ENCODE data around the gene EPB41L1.
"Not testable (repeated sequence)": the region's sequence is repeated elsewhere in the genome, so short reads cannot be mapped to it uniquely, and the experiment has no call there.

EPB41L1 gene

DNA sequence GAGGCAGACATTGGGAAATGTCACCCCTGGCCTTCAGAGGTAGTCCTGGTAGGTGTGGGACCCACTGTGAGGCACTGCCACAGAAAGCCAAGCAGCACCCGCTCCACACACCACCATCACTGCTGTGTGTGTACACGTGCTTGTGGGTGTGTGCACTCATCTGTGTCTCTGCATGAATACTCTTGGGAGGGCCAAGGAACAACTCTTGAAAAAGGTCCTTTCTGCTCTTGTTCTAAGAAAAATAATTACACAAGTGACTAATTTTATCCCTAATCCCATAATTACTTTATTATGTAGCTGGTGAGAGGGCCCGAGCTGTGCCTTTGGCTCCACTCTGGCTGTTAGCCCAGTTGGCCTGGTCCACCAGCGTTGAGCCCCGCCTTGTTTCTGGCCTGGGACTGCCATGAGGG lies 21.7 kb upstream of the EPB41L1 start:
- Histone ChIP-seq H3K27me3 (ENCODE audit: insufficient read depth, low read length) (no peaks in the 10 kb centered on the region), H3K9me3 (ENCODE audit: low read length) (no peaks in the 10 kb centered on the region), H3K36me3 (ENCODE audit: insufficient read depth, low read length) (peaks cover 19% of the 10 kb centered on the region), H3K4me3 (ENCODE audit: low read length) (no peak overlapping the region), H2AFZ (ENCODE audit: low read depth, low read length) (no peak overlapping the region), H3K4me1 (ENCODE audit: insufficient read depth, low read length) (peaks cover 6% of the 10 kb centered on the region)

DNA sequence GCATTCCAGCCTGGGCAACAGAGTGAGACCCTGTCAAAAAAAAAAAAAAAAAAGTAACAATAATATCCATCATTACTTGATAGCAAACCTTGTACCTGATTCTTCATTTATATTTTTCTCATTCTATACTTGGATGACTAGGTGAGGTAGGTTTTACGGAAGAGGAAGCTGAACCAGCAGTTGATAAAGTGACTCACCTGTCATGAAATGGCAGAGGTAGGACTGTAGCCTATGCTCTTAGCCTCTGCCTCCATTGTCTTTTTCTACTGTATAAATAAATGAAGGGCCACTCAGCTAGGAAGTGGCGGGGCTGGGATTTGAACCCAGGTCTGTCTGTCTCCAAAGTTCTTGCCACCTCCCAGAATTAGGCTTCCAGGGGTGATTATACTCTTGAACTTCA lies 20.7 kb upstream of the EPB41L1 start:
- Histone ChIP-seq H3K9me3 (ENCODE audit: low read length) (no peaks in the 10 kb centered on the region), H2AFZ (ENCODE audit: low read depth, low read length) (no peak overlapping the region), H3K4me1 (ENCODE audit: insufficient read depth, low read length) (peaks cover 2% of the 10 kb centered on the region)

DNA sequence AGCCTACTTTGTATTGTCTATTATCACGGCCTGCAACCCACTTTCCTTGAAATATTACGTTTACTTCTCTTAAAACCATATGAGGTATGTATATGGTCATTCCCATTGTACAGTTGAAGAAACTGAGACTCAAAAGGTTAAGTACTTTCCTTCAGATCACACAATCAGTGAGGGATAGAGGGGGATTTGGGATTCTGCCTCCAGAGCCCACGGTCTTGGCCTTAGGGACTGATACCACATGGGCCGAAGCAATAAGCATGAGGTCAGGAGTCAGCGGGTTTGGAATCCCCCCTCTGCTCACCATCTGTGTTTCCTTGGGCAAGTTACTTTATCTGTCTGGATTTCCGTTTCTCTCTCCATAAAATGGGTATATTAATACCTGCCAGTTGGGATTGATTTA lies 19.4 kb upstream of the EPB41L1 start:
- H3K4me3 ChIP-seq (ENCODE audit: low read length), result no peak overlapping the region

More for the DNA sequence above, 20.7 kb upstream of the EPB41L1 start:
- Histone ChIP-seq H3K36me3 (ENCODE audit: insufficient read depth, low read length) (peaks cover 19% of the 10 kb centered on the region), H3K4me3 (ENCODE audit: low read length) (no peak overlapping the region), H3K27me3 (ENCODE audit: insufficient read depth, low read length) (no peaks in the 10 kb centered on the region)

DNA sequence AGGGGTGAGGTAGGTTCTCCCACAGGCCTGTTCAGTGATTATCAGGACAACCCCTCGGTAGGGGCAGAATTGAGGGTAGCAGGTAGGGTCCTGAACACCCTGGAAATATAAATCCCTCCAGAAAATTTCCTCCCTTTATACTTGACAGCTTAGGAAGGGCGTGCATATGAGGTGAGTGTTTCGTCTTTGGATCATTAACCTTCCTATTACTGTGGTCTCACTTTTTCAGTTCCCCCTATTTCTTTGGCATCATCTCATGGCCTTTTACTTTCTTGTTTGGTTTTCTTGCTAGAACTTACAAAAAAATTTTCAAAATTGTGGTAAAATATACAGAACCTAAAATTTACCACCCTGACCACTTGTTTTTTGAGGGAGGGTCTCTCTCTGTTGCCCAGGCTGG lies 18.7 kb upstream of the EPB41L1 start:
- Histone ChIP-seq H3K36me3 (ENCODE audit: insufficient read depth, low read length) (peaks cover 12% of the 10 kb centered on the region), H3K4me3 (ENCODE audit: low read length) (no peak overlapping the region), H3K4me1 (ENCODE audit: insufficient read depth, low read length) (peaks cover 6% of the 10 kb centered on the region), H3K9me3 (ENCODE audit: low read length) (no peaks in the 10 kb centered on the region), H3K27me3 (ENCODE audit: insufficient read depth, low read length) (no peaks in the 10 kb centered on the region), H2AFZ (ENCODE audit: low read depth, low read length) (no peak overlapping the region)

More for the DNA sequence above, 19.4 kb upstream of the EPB41L1 start:
- Histone ChIP-seq H3K4me1 (ENCODE audit: insufficient read depth, low read length) (peaks cover 6% of the 10 kb centered on the region), H3K27me3 (ENCODE audit: insufficient read depth, low read length) (no peaks in the 10 kb centered on the region), H3K9me3 (ENCODE audit: low read length) (no peaks in the 10 kb centered on the region), H3K36me3 (ENCODE audit: insufficient read depth, low read length) (peaks cover 15% of the 10 kb centered on the region), H2AFZ (ENCODE audit: low read depth, low read length) (no peak overlapping the region)

DNA sequence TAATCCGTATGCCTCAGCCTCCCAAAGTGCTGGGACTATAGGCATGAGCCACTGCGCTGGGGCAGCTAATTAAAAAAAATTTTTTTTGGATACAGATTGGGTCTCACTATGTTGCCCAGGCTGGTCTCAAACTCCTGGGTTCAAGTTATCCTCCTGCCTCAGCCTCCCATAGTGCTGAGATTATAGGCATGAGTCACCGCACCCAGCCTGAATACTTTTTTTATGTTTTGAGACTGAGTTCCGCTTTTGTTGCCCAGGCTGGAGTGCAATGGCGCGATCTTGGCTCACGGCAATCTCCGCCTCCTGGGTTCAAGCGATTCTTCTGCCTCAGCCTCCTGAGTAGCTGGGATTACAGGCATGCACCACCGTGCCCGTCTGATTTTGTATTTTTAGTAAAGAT lies 17.2 kb upstream of the EPB41L1 start:
- not testable (repeated sequence) for H2AFZ ChIP-seq (ENCODE audit: low read depth, low read length); H3K4me3 ChIP-seq (ENCODE audit: low read length); H3K27me3 ChIP-seq (ENCODE audit: insufficient read depth, low read length); H3K4me1 ChIP-seq (ENCODE audit: insufficient read depth, low read length); H3K9me3 ChIP-seq (ENCODE audit: low read length); H3K36me3 ChIP-seq (ENCODE audit: insufficient read depth, low read length)

DNA sequence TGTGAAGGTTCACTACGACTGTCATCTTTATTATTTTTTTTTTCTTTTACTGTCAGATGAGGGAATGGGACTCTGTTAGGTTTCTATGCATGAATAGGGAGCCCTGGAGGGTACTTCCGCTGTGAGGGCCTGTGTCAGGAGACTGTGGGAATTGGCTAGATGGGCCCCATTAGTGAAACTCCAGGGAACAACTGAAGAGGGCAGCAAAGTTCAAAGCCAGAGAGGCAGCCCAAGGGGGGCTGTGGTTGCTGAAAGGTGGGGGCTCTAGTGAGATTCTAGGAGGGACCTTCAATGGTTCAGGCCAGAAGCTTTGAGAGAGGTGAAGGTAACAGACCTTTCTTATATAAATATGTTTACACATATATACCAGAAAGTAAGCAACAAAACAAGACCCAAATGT lies 13.2 kb upstream of the EPB41L1 start:
- H3K27me3 ChIP-seq (ENCODE audit: insufficient read depth, low read length), result no peaks in the 10 kb centered on the region
- no peak overlapping the region for H3K4me3 ChIP-seq (ENCODE audit: low read length)
- no peaks in the 10 kb centered on the region for H3K9me3 ChIP-seq (ENCODE audit: low read length)
- peaks cover 5% of the 10 kb centered on the region for H3K36me3 ChIP-seq (ENCODE audit: insufficient read depth, low read length)
- no peak overlapping the region for H2AFZ ChIP-seq (ENCODE audit: low read depth, low read length)
- peaks cover 6% of the 10 kb centered on the region for H3K4me1 ChIP-seq (ENCODE audit: insufficient read depth, low read length)

DNA sequence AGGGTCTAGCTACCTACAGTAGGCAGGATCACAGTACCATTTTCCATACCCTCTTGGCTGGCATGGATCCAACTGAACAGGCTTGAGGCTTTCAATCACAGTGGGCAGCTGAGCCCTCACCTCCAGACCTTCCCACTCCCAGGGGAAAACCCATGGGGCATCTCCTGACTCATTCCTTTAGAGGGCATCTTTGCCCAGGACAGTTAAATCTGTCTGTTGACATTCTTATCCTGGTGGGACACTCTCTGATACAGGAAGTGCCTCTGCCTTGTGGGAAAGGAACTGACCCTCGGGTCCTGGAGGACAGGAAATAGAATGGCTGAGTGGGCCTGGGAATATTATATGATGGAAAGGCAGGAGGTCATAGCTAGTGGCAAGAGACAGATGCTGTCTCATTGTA lies 10.2 kb upstream of the EPB41L1 start:
- Histone ChIP-seq H2AFZ (ENCODE audit: low read depth, low read length) (no peak overlapping the region), H3K4me3 (ENCODE audit: low read length) (no peak overlapping the region), H3K36me3 (ENCODE audit: insufficient read depth, low read length) (peaks cover 5% of the 10 kb centered on the region), H3K9me3 (ENCODE audit: low read length) (no peaks in the 10 kb centered on the region), H3K4me1 (ENCODE audit: insufficient read depth, low read length) (no peaks in the 10 kb centered on the region), H3K27me3 (ENCODE audit: insufficient read depth, low read length) (no peaks in the 10 kb centered on the region)

DNA sequence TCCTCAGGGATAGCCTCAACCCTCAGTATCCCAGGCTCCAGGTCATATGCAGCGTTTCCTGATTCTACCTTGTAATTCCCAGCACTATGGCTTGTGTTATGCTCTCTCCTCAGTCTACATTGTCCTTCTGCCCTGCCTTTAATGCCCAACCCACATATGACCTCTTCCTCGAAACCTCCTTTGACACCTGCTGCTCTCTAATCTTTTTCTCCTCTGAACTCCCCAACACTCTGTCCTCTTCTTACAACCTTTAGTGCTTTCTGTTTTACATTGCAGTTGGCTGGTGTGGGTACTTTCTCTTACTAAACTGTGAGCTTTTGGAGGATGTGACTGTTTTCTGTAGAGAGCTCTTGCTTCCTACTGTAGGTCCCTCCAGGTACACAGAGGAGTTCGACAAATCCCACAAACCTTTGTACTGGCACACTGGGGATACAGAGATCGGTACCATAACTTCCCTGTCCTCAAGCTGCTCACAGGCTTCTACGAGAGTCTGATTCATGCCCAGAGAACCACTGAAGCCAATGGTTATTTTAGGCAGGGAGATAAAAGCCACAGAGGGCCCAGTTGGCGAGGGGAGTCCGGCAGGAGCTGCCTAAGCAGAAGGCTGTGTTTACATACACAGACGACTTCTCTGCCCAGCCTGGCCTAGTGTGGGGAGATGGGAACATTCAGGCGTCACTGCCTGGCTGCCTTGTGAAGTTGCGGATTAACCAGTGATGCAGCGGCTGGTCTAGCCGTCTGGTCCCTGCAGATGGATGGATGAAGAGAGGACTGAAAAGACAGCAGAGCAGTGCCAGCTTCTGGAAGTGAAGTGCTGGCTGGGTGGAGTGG lies 8.4 kb upstream of the EPB41L1 start:
- no peaks in the 10 kb centered on the region for H3K4me1 ChIP-seq (ENCODE audit: insufficient read depth, low read length)
- H3K4me3 ChIP-seq (ENCODE audit: low read length), result no peak overlapping the region
- no peak overlapping the region for H2AFZ ChIP-seq (ENCODE audit: low read depth, low read length)
- H3K9me3 ChIP-seq (ENCODE audit: low read length), result no peaks in the 10 kb centered on the region
- H3K27me3 ChIP-seq (ENCODE audit: insufficient read depth, low read length), result no peaks in the 10 kb centered on the region
- H3K36me3 ChIP-seq (ENCODE audit: insufficient read depth, low read length), result peaks cover 5% of the 10 kb centered on the region

DNA sequence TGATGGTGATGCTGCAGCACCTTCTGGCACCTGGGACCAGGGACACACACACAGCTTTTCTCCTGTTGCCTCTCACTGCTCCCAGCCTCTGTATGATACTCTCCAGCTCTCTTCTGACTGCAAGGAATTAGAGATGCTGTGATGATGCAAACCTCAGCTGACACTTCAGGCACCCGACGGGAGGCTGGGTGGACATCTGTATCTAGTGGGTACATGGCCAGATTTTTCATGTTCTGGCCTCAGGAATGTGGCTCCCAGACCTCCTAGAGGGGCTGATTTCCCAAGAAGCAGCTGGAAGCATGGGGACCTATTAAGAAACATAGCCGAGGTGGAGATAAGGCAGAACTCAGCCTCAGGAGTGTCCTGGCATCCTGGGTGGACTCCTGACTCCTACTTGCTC lies 6.8 kb upstream of the EPB41L1 start:
- Histone ChIP-seq H3K27me3 (ENCODE audit: insufficient read depth, low read length) (no peaks in the 10 kb centered on the region), H3K9me3 (ENCODE audit: low read length) (no peaks in the 10 kb centered on the region), H2AFZ (ENCODE audit: low read depth, low read length) (no peak overlapping the region), H3K4me3 (ENCODE audit: low read length) (no peak overlapping the region), H3K36me3 (ENCODE audit: insufficient read depth, low read length) (peaks cover 5% of the 10 kb centered on the region), H3K4me1 (ENCODE audit: insufficient read depth, low read length) (no peaks in the 10 kb centered on the region)

DNA sequence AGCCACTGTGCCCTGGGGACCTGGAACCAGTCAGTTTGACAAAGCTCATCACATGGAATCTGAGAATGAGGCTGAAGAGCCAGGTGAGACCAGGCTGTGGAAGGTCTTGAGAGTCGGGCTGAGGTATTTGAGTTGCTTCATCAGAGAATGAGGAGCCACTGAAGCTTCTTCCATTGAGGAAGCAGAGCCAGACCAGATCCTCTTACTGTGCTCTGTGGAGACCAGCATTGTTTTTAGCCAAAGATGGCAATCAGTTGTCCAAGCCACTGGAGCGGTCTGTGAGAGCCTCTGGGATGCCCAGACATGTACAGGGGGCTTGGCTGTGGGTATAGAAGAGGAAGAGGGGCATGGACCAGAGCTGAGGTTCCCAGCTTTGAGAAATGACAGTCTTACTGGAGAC lies 6.1 kb upstream of the EPB41L1 start:
- Histone ChIP-seq H3K9me3 (ENCODE audit: low read length) (no peaks in the 10 kb centered on the region), H3K4me3 (ENCODE audit: low read length) (no peak overlapping the region), H3K4me1 (ENCODE audit: insufficient read depth, low read length) (no peaks in the 10 kb centered on the region), H3K36me3 (ENCODE audit: insufficient read depth, low read length) (peaks cover 5% of the 10 kb centered on the region), H3K27me3 (ENCODE audit: insufficient read depth, low read length) (no peaks in the 10 kb centered on the region), H2AFZ (ENCODE audit: low read depth, low read length) (no peak overlapping the region)

DNA sequence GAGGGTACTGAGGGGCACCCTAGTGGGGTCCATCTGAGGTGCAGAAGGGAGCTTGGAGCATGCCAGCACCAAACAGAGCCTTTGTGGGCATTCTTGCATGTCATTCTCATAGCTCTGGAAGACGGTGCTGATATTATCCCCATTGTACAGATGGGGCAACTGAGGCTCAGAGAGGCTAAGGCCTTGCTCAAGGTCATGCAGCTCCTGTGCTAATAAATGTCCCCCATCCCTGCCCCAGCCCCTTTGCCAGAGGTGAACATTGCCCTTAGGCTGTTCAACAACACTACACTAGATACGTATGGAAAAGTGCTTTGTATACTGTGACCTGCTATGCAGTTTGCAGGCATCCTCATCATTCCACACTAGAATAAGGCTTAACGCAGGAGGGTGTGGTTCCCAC lies 5.5 kb upstream of the EPB41L1 start:
- Histone ChIP-seq H3K27me3 (ENCODE audit: insufficient read depth, low read length) (no peaks in the 10 kb centered on the region), H3K9me3 (ENCODE audit: low read length) (no peaks in the 10 kb centered on the region), H3K4me1 (ENCODE audit: insufficient read depth, low read length) (peaks cover 4% of the 10 kb centered on the region), H3K36me3 (ENCODE audit: insufficient read depth, low read length) (peaks cover 4% of the 10 kb centered on the region), H2AFZ (ENCODE audit: low read depth, low read length) (no peak overlapping the region), H3K4me3 (ENCODE audit: low read length) (no peak overlapping the region)

DNA sequence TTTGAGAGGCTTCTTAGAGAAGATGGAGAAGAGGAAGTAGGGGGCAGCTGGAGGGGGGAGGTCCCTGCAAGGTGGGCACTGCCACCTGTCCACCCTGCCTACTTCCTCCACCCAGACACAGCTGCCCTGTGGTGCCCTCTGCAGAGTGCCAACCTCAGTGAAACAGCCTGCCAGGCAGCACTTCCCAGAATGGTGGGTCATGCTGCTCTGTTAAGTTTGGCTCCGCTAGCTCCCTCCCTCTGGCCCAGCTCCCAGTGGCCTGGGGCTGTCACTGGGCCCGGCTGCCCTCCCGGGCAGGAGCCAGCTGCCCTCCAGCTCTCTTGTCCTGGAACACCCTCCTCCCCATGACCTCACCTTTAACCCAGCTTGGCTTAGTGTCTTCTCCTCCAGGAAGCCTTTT lies 5.1 kb upstream of the EPB41L1 start:
- H3K27me3 ChIP-seq (ENCODE audit: insufficient read depth, low read length), result no peaks in the 10 kb centered on the region
- H3K36me3 ChIP-seq (ENCODE audit: insufficient read depth, low read length), result no peaks in the 10 kb centered on the region
- H2AFZ ChIP-seq (ENCODE audit: low read depth, low read length), result no peak overlapping the region
- peaks cover 5% of the 10 kb centered on the region for H3K4me1 ChIP-seq (ENCODE audit: insufficient read depth, low read length)
- no peaks in the 10 kb centered on the region for H3K9me3 ChIP-seq (ENCODE audit: low read length)
- no peak overlapping the region for H3K4me3 ChIP-seq (ENCODE audit: low read length)

DNA sequence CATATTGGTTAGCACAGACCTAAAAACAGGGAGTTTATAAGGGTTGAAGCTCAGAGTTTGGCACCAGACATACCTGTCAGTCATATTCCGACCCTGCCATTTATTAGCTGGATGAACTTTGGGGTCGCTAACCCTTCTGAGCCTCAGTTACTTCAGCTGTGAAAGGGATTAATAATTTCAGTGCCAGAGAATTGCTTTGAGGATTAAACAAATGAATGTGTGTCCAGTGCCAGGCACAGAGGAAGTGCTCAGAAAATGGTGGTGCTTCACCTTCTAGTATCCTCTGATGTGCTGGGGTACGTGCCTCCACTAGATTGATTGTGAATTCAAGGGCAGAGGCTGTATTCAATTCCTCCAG lies 4.1 kb upstream of the EPB41L1 start:
- no peaks in the 10 kb centered on the region for H3K9me3 ChIP-seq (ENCODE audit: low read length)
- no peak overlapping the region for H2AFZ ChIP-seq (ENCODE audit: low read depth, low read length)
- H3K4me3 ChIP-seq (ENCODE audit: low read length), result no peak overlapping the region
- H3K27me3 ChIP-seq (ENCODE audit: insufficient read depth, low read length), result no peaks in the 10 kb centered on the region
- H3K36me3 ChIP-seq (ENCODE audit: insufficient read depth, low read length), result no peaks in the 10 kb centered on the region
- H3K4me1 ChIP-seq (ENCODE audit: insufficient read depth, low read length), result peaks cover 13% of the 10 kb centered on the region

All from neuron (in vitro differentiated cells).